Loucy (cell line): ENCODE data around the gene SPEG.

Experiments
- H2AFZ ChIP-seq: fragments of 200-600 bp; sonication (generic); 2 replicates; pipeline ENCODE4 v1.6.0; 2016; ENCODE audit warnings: antibody characterized with exemption, mild to moderate bottlenecking, low read length, moderate library complexity
- H3F3A ChIP-seq: fragments of 200-600 bp; 2 replicates; pipeline ENCODE4 v1.6.0; 2016; ENCODE audit warnings: antibody characterized with exemption, low read depth, mild to moderate bottlenecking
- H3K27me3 ChIP-seq: fragments of 200-600 bp; sonication (generic); 2 replicates; pipeline ENCODE4 v1.6.1; 2014; ENCODE audit warnings: low read length, mild to moderate bottlenecking; ENCODE audit not compliant: insufficient read depth, poor library complexity, severe bottlenecking
- H3K36me3 ChIP-seq: fragments of 200-600 bp; sonication (generic); 2 replicates; pipeline ENCODE4 v1.6.1; 2016; ENCODE audit warnings: low read length; ENCODE audit not compliant: insufficient read depth
- H3K4me1 ChIP-seq: fragments of 200-600 bp; sonication (generic); 2 replicates; pipeline ENCODE4 v1.5.1; 2014; ENCODE audit warnings: low read length, mild to moderate bottlenecking; ENCODE audit not compliant: insufficient read depth, poor library complexity, severe bottlenecking
- H3K4me2 ChIP-seq: fragments of 200-600 bp; sonication (generic); 2 replicates; pipeline ENCODE4 v1.6.0; 2014; ENCODE audit warnings: antibody characterized with exemption, low read length, low read depth, mild to moderate bottlenecking; ENCODE audit not compliant: poor library complexity, severe bottlenecking
- H3K4me3 ChIP-seq: fragments of 200-600 bp; sonication (generic); 2 replicates; pipeline ENCODE4 v1.5.1; 2014; ENCODE audit warnings: low read length, mild to moderate bottlenecking, mixed read lengths; ENCODE audit not compliant: poor library complexity, severe bottlenecking
- H3K79me2 ChIP-seq: fragments of 200-600 bp; sonication (generic); 2 replicates; pipeline ENCODE4 v1.6.1; 2014; ENCODE audit warnings: low read length; ENCODE audit not compliant: insufficient read depth
- H3K9ac ChIP-seq: fragments of 200-600 bp; sonication (generic); 2 replicates; pipeline ENCODE4 v1.6.0; 2014; ENCODE audit warnings: mild to moderate bottlenecking, low read depth, low read length, moderate library complexity; ENCODE audit not compliant: poor library complexity, severe bottlenecking
- H3K9me2 ChIP-seq: fragments of 200-600 bp; sonication (generic); replicated peaks from 2 replicates; pipeline ENCODE4 v1.6.1; 2016; ENCODE audit warnings: low read depth, low read length, mixed read lengths
- H3K9me3 ChIP-seq: fragments of 200-600 bp; sonication (generic); 2 replicates; pipeline ENCODE4 v1.6.1; 2014; ENCODE audit warnings: mild to moderate bottlenecking, antibody characterized with exemption, low read length, low read depth; ENCODE audit not compliant: insufficient read depth
- H4K20me1 ChIP-seq: fragments of 200-600 bp; sonication (generic); 2 replicates; pipeline ENCODE4 v1.6.0; 2014; ENCODE audit warnings: antibody characterized with exemption, low read length, mild to moderate bottlenecking; ENCODE audit not compliant: insufficient read depth, poor library complexity, severe bottlenecking
- EZH2phosphoT487 ChIP-seq: fragments of 200-600 bp; IDR thresholded peaks from 2 replicates; pipeline ENCODE4 v1.6.1; 2018; ENCODE audit warnings: antibody characterized with exemption, mild to moderate bottlenecking, moderate library complexity, borderline replicate concordance
- TF ChIP-seq, protein P1 (sequence below): fragments of 200-600 bp; sonication (generic); conservative IDR thresholded peaks from 2 replicates; pipeline ENCODE4 v1.5.1; 2014; ENCODE audit warnings: mild to moderate bottlenecking, antibody characterized with exemption, low read length

The SPEG gene

GRCh38 chr2:219428469-219428868 is 6.2 kb upstream of the SPEG start:
- Histone ChIP-seq H3K9me3 (no peaks in the 10 kb centered on the region), H3K27me3 (no peaks in the 10 kb centered on the region), H3K4me3 (no peak overlapping the region), H2AFZ (no peak overlapping the region), H3K79me2 (no peaks in the 10 kb centered on the region), H3K36me3 (no peaks in the 10 kb centered on the region), H3K9me2 (no peaks in the 10 kb centered on the region), H3K4me2 (no peak overlapping the region), H3K9ac (no peak overlapping the region), H3F3A (no peaks in the 10 kb centered on the region), H3K4me1 (no peaks in the 10 kb centered on the region), H4K20me1 (no peaks in the 10 kb centered on the region)
- no peak for TF ChIP-seq EZH2phosphoT487
- TF ChIP-seq, protein P1, sequence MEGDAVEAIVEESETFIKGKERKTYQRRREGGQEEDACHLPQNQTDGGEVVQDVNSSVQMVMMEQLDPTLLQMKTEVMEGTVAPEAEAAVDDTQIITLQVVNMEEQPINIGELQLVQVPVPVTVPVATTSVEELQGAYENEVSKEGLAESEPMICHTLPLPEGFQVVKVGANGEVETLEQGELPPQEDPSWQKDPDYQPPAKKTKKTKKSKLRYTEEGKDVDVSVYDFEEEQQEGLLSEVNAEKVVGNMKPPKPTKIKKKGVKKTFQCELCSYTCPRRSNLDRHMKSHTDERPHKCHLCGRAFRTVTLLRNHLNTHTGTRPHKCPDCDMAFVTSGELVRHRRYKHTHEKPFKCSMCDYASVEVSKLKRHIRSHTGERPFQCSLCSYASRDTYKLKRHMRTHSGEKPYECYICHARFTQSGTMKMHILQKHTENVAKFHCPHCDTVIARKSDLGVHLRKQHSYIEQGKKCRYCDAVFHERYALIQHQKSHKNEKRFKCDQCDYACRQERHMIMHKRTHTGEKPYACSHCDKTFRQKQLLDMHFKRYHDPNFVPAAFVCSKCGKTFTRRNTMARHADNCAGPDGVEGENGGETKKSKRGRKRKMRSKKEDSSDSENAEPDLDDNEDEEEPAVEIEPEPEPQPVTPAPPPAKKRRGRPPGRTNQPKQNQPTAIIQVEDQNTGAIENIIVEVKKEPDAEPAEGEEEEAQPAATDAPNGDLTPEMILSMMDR = no peak

GRCh38 chr2:219429958-219430606 is 4.6 kb upstream of the SPEG start:
- no peak overlapping the region for H2AFZ ChIP-seq
- H3K4me2 ChIP-seq = no peak overlapping the region
- no peaks in the 10 kb centered on the region for H3K9me3 ChIP-seq
- no peaks in the 10 kb centered on the region for H4K20me1 ChIP-seq
- TF ChIP-seq EZH2phosphoT487 = no peak
- TF ChIP-seq, protein P1 = no peak
- no peaks in the 10 kb centered on the region for H3K36me3 ChIP-seq
- H3K79me2 ChIP-seq = no peaks in the 10 kb centered on the region
- H3K9ac ChIP-seq = no peak overlapping the region
- no peaks in the 10 kb centered on the region for H3K4me1 ChIP-seq
- H3K27me3 ChIP-seq = no peaks in the 10 kb centered on the region
- H3F3A ChIP-seq = no peaks in the 10 kb centered on the region
- no peak overlapping the region for H3K4me3 ChIP-seq
- no peaks in the 10 kb centered on the region for H3K9me2 ChIP-seq

DNA sequence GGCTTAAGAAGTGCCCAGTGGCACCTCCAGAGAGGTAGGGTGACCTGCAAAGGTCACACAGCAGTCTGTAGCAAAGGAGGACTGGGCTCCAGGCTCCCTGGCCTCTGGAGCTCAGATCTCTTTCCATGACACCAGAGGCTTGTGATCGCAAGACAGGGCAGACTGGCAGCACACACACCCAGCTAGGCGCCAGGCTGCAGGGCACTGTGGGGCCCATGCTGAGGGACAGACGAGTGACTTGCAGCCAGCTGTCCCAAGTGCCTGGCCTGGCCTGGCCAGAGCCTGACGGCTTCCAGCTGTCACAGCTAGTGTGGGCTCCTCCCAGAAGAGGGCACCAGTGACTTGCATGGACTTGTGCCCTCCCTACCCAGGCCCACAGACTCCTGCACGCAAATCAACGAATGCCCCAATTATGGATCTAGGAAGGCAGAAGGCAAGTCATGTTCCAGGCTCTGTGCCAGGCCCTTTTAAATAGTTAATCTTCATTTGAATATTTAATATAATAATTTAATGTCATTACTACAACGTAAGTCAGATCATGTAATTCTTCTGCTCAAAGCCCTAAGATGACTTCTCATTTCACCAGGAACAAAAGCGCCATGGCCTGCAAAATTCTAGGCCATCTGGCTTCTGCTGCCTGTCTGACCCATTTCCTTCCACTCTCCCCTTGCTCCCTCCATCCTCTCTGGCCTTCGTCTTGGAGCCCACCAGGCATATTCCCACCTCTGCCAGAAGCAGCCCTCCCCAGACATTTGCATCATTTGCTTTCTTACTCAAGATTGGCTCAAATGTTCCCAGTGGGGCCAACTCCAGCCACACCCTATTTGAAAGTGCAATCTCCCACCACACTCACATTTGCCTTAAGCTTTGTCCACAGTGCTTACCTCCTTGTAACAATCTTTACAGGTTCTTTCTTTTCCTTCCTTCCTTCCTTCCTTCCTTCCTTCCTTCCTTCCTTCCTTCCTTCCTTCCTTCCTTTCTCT is 3.7 kb upstream of the SPEG start:
- Histone ChIP-seq H3K36me3 (no peaks in the 10 kb centered on the region), H3K9ac (no peak overlapping the region), H4K20me1 (no peaks in the 10 kb centered on the region), H3K9me2 (no peaks in the 10 kb centered on the region), H3K4me1 (no peaks in the 10 kb centered on the region), H3K4me3 (no peak overlapping the region), H3F3A (no peaks in the 10 kb centered on the region), H3K27me3 (no peaks in the 10 kb centered on the region), H2AFZ (no peak overlapping the region), H3K4me2 (no peak overlapping the region), H3K9me3 (no peaks in the 10 kb centered on the region), H3K79me2 (no peaks in the 10 kb centered on the region)
- TF ChIP-seq, protein P1 = peak; percentile 40
- no peak for TF ChIP-seq EZH2phosphoT487
